Hematopoietic multipotent progenitor cell treated with erythropoietin and hydrocortisone succinate and interleukin-3 and kit ligand, for 4 days (in vitro differentiated cells): Measurements from ENCODE around the gene ENTREP3.
"Not testable (repeated sequence)": the region's sequence is repeated elsewhere in the genome, so short reads cannot be mapped to it uniquely, and the experiment has no call there.

Experiments
- DNase-seq: peaks from one replicate; pipeline ENCODE4 v3.0.0-alpha.2; 2015

Gene ENTREP3

DNA sequence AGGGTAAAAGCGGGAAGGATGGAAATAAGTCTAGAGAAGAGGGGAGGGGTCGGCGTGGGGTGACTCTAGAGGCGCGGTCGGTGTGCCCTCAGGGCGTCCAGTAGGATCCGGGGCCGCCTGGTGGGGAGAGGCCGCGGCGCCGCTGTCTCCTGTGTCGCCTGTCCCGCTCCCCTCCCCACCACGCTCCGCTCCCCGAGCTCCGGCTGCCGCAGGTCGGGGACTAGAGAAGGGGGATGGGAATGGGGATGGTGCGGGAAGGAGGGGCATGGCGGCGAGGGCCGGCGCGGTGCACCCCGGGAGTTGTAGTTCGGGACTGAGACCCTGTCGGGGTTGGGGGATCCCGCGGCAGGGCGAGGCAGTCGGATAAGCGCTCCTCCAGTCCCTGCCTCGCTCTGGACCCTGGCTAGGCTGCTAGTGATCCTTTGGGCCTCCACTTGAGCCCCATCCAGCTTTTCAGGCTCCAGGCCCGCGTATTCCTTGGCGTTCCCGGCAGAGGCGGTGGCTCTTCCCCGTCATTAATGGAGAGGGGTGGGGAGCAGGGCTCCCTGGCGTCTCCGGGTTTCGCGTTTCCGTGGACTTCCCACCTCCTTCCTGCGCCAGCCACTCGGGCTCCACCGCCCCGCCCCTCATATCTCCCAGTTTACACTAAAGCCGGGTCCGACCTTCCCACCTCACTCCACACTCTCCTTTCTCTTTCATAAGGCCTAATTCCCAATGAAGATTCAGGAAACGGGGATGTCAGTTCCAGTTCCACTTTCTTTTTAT is at the start of gene ENTREP3:
ENTREP3 (minus strand) TSS at position 241 of the 765 bp plus-strand sequence. CDS start 606 bp downstream, outside the sequence.
- peak; percentile 92 for DNase-seq

DNA sequence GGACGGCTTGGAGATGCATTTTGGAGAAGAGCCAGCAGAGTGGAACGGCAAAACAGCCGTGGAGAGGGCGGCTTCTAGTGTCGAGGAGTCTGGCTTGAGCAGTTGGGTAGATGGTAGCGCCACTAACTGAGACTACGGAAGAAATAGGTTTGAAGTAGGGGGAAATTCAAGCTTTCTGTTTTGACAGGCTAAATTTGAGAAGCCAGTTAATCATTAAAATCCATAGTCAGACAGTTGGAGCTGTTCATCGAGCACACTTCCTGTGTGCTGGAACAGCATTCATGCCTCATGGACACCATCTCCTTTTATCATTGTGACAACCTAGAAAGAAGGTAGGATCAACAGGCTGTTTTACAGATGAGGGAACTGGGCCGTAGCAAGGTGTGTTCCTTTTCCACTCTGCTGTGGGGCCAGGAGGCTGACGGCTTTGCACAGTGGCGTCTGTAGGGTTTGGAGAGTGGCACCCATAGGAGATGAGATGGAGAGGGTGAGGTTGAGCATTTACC is 49.3 kb upstream of the ENTREP3 start:
- DNase-seq = no peak

- DNase-seq = peak; percentile 86
Measured at GRCh38 chr1:155301342-155301841, 46.1 kb upstream of the ENTREP3 start, which contains the start of gene PKLR. Gene PKLR, minus strand, starts transcription at chr1:155301438. Its CDS starts 43 bp downstream, at chr1:155301395.

DNA sequence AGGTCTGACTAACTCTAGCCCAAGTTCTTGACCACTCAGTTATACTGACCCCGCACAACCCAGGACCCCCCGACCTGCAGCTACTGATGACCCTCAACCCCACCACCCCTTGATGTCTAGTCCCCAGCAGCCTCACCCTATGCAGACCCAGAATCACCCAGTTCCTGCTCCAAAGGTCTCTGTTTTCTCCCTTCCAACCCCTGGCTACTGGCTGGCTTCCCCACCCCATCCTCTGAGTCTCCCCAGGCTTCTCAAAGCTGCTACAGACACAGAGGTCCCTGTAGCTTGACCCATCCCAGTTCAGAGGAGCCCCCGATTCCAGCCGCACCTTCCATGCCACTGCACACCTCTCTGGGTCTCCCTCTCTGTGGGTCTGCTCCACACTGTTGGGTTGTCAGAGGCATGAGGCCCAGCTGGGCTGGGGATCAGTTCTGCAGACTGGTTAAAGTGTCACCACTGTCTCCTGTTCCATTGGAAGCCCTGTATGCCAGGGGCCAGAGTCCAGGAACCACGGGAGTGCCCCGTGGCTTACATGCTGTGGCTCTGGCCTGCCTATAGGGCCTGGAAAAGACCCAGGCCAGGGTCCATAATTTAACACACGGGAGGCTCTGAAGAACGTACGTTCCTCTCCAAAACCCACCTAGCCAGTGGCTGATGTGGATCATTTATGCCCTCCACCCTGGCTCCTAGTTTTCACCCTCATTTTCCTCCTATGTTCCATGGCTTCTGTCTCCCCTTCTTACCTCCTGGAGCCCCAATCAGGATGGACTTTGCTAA is 45.5 kb upstream of the ENTREP3 start:
- no peak for DNase-seq

DNA sequence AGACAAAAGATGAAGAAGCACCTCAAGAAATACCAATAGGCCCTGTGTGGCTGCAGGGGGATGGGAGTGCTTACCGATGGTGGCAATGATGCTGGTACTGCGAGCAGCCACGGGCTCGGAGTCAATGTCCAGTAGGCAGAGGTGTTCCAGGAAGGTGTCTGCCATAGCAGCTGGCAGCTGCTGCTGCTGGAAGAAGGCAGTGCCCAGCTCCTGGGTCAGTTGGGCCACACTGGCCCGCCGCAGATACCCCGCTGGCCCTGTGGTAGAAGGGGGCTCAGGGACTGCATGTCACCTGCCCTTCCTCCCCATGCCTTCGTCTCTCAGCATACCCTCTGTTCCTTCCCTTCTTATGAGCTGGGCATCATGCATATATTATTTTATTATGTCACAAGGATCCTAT is 44.7 kb upstream of the ENTREP3 start:
- DNase-seq = no peak

- DNase-seq = no peak
Measured at GRCh38 chr1:155297384-155297783, 42.1 kb upstream of the ENTREP3 start.

DNA sequence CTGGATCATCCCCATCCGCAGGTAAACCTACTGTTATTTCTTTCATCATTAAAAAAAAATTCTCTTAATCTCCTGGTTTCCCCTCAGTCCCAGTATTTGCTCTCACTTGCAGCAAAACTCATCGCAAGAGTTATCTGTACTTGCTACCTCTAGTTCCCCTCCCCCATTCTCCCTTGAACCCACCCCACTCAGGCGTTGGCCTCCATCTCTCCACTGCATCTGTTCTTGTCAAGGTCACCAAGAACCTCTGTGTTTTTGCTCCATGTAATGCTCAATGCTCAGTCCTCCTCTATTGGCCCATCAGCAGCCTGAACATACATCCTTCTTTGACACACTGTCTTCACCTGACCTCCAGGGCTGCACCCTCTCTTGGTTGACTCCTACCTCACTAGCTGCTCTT is 41.4 kb upstream of the ENTREP3 start:
- no peak for DNase-seq

GRCh38 chr1:155295942-155296267 is 40.6 kb upstream of the ENTREP3 start:
- DNase-seq = no peak

- DNase-seq = peak; percentile 50
Measured at GRCh38 chr1:155295183-155295941, 40.1 kb upstream of the ENTREP3 start.

DNA sequence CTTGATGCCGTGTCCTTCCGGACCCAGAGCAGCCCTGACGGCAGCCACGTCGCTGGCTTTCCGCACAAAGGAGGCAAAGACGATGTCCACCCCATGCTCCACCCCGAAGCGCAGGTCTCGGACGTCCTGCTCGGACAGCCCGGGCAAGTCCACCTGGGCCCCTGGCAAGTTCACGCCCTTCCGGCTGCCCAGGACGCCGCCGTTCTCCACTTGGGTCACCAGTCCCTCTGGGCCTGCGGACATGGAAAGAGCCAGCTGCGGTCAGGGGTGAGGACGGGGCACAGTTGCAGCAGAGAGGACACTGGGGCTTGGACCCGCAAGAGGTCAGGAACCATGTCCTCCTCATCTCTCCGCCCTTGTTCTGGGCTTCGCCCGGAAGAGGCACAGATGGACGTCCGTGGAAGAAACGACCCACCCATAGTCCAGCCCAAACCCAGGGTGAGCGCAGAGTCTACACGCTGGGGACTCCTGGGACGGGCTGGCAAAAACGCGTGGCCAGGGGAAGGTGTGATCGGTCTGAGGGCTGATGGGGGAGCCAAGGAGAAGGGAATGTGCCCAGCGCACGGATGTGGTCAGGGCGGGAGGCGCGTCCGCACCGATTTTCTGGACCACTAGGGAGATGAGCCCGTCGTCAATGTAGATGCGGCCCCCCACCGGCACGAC is 39.4 kb upstream of the ENTREP3 start:
- DNase-seq = no peak

GRCh38 chr1:155293086-155293749 is 37.9 kb upstream of the ENTREP3 start:
- DNase-seq = no peak

- not testable (repeated sequence) for DNase-seq
Measured at GRCh38 chr1:155291006-155291405, 35.7 kb upstream of the ENTREP3 start.

DNA sequence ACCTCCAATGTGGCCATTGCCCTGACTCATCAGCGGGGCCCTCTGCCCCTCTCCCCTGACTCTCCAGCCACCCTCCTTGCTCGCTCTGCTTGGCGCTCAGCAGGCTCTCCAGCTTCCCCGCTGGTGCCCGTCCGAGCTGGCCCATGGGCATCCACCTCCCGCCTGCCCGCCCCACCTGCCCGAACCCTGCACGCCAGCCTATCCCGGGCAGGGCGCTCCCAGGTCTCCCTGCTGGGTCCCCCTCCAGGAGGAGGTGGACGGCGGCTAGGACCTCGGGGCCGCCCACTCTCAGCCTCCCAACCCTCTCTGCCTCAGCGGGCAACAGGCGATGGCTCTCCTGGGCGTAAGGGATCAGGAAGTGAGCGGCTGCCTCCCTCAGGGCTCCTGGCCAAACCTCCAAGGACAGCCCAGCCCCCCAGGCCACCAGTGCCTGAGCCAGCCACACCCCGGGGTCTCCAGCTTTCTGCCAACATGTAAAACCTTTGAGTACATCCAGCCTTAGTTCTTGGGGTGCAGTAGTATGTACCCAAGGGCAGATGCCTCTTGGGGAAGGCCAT is 32.8 kb upstream of the ENTREP3 start:
- no peak for DNase-seq

DNA sequence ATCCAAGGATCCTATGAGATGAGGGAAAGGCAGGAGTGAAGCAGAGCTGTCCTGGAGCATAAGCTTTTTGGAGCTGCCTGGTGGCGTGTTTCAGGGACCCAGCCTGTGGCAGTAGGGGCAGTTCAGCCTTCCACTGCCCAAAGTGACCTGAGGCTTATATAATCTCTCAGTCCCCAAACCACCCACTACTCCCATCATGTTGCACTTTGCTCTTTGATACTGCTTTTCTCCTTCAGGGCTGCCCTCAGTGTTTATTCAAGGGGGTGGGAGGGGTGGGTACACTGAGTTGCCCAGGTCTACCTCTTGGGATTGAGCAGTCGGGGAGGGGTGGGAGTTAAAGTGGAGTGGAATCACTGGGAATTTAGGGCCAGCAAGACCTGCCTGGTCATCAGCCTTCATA is 31.3 kb upstream of the ENTREP3 start:
- DNase-seq = no peak

DNA sequence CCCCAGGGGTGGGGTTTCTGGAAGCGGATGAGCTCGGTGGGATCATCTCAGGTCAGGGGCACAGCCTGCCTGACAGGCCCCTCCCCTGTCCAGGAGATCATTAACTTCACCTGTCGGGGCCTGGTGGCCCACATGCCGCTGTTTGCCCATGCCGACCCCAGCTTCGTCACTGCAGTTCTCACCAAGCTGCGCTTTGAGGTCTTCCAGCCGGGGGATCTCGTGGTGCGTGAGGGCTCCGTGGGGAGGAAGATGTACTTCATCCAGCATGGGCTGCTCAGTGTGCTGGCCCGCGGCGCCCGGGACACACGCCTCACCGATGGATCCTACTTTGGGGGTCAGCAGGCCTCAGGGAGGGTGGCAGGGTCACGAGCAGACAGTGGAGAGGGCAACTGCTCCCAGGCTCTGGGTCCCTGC is 30.4 kb upstream of the ENTREP3 start:
- no peak for DNase-seq

DNA sequence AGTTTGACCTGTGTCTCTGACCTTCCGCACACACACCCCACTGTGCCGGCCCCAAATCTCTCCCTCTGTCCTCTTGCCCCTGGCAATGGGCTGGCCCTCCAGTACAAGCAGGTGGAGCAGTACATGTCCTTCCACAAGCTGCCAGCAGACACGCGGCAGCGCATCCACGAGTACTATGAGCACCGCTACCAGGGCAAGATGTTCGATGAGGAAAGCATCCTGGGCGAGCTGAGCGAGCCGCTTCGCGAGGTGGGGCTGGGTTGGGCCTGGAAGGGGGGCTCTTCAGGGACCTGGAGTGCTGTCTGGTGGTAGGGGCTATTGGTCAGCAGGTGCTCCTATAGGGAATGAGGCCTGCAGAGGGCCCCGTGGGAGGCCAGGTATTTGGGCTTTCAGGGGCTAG is 29.8 kb upstream of the ENTREP3 start:
- DNase-seq = no peak

DNA sequence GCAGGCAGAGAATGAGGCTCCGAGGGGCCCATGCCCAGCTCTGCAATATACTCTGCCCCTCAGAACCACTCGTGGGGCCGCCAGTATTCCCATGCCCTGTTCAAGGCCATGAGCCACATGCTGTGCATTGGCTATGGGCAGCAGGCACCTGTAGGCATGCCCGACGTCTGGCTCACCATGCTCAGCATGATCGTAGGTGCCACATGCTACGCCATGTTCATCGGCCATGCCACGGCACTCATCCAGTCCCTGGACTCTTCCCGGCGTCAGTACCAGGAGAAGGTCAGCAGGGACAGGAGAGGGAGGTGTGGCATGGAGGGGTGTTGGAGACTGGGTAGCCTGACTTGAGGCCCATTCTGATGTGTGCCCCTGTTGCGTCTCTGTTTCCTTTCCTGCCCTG is 29.2 kb upstream of the ENTREP3 start:
- no peak for DNase-seq

- peak; percentile 62 for DNase-seq
Measured at GRCh38 chr1:155282488-155283091, 27.3 kb upstream of the ENTREP3 start.

DNA sequence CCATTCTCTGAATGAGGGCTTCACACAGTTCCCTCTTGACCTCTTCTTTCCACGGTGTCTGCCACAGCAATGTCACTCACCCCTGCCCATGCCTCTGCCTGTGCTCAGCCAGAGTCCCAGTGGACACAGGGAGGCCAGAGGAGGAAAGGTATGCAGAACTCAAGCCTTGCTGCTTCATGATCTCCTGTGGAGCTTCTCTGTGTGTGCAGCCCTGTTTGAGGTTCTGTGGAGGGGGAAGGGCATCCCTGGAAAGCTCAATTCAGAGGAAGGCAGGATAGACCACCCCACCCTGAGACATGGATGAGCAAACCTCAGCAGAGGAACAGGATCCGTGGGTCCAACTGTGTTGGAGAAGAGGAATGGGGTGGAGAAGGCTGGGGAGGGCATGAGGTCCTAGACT is 24.0 kb upstream of the ENTREP3 start:
- DNase-seq = no peak

DNA sequence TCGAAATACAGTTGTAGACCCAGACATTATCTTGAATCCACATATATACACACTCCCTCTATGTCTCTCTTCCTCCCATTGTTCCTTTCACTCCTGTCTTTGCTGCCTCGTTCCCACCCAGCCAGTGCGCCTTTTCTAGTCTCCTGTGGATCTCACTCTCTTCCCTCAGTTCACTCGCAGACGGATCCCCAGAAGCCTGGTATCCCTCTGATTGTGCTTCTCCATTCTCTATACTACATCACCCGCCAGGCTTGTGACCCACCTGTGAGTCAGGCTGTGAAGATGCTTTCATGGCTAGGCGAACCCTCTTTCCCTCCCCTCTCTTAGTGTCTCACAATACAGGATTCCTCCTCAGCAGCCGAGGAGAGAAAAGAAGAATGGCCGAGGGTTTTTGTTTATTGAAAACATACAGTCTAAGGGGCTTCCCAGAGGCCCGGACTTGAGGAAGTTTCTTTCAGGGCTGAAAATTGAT is 23.4 kb upstream of the ENTREP3 start:
- DNase-seq = no peak
